Retinal pigment epithelial cell (primary cell): ENCODE results near the gene CLEC16A.

Experiments used
- DNase-seq: peaks from one replicate; pipeline ENCODE4 v3.0.0-alpha.2; 2010; ENCODE audit warnings: low read depth
- H3K4me3 ChIP-seq: 2 replicates; pipeline ENCODE4 v1.5.1; 2011; ENCODE audit warnings: mild to moderate bottlenecking, low read length, control low read depth, moderate library complexity
- CTCF ChIP-seq: conservative IDR thresholded peaks from 2 replicates; pipeline ENCODE4 v1.5.1; 2011; ENCODE audit warnings: low read depth, low read length, control low read depth, inconsistent platforms

Gene CLEC16A

GRCh38 chr16:11039726-11040125, 95.4 kb downstream of the CLEC16A start:
- no peak for DNase-seq
- TF ChIP-seq CTCF, result no peak

GRCh38 chr16:11042191-11042590, 97.8 kb downstream of the CLEC16A start:
- DNase-seq, result no peak
- no peak overlapping the region for H3K4me3 ChIP-seq
- no peak for TF ChIP-seq CTCF

More at GRCh38 chr16:11039726-11040125, 95.4 kb downstream of the CLEC16A start:
- no peak overlapping the region for H3K4me3 ChIP-seq

- H3K4me3 ChIP-seq, result no peak overlapping the region
- no peak for DNase-seq
- no peak for TF ChIP-seq CTCF
These were observed 101.1 kb downstream of the CLEC16A start for GRCh38 chr16:11045441-11045840.

- TF ChIP-seq CTCF, result no peak
- DNase-seq, result no peak
- H3K4me3 ChIP-seq, result no peak overlapping the region
These were observed 101.5 kb downstream of the CLEC16A start for GRCh38 chr16:11045846-11046245.

- no peak for TF ChIP-seq CTCF
These were observed 102.1 kb downstream of the CLEC16A start for GRCh38 chr16:11046382-11046931.

GRCh38 chr16:11047057-11047456, 102.7 kb downstream of the CLEC16A start:
- no peak for DNase-seq
- no peak for TF ChIP-seq CTCF
- H3K4me3 ChIP-seq, result no peak overlapping the region

More at GRCh38 chr16:11046382-11046931, 102.1 kb downstream of the CLEC16A start:
- no peak overlapping the region for H3K4me3 ChIP-seq
- DNase-seq, result no peak

GRCh38 chr16:11047939-11048800, 103.8 kb downstream of the CLEC16A start:
- TF ChIP-seq CTCF, result no peak
- DNase-seq, result no peak
- no peak overlapping the region for H3K4me3 ChIP-seq
